Motor neuron (in vitro differentiated cells): ENCODE results near the gene BCL7A. TPM values are rescaled to one million over a fixed set of nuclear protein-coding genes. Genes with fewer than 3 reads are reported as not detected.
A peak's percentile ranks its signal among the peaks of the same experiment; 100 is the strongest.

Experiments
- ATAC-seq, 8 experiments: fragments of 200-7000 bp; cut with Tn5 transposase; replicated peaks in 6 of 8; 2 replicates each; pipeline ENCODE4 v1.8.0; 2021; ENCODE audit warnings: mild to moderate bottlenecking in 8 of 8, moderate library complexity in 8 of 8
- H3K27ac ChIP-seq, 2 donors: fragments of 250-450 bp; sonication (Bioruptor Pico); 2 replicates each; pipeline ENCODE4 v1.9.0; 2021; ENCODE audit warnings: antibody characterized with exemption in 2 of 2, mild to moderate bottlenecking in 2 of 2, moderate library complexity in 1 of 2
- H3K4me1 ChIP-seq, 2 donors: fragments of 250-450 bp; sonication (Bioruptor Pico); replicated peaks in 1 of 2; 2 replicates each; pipeline ENCODE4 v1.6.1; 2021; ENCODE audit warnings: antibody characterized with exemption in 2 of 2, mild to moderate bottlenecking in 2 of 2, moderate library complexity in 1 of 2
- H3K4me3 ChIP-seq, 5 donors: fragments of 250-450 bp; sonication (Bioruptor Pico); 2 replicates each; pipeline ENCODE4 v1.9.0; 2021; ENCODE audit warnings: antibody characterized with exemption in 5 of 5, mild to moderate bottlenecking in 5 of 5, moderate library complexity in 4 of 5
- WGBS, 10 experiments: fragments of 450-650 bp; shearing (Covaris generic); methylation state at CpG; one replicate each; pipeline ENCODE4 v1.0.0; 2022; 5-methylcytosine and 5-hydroxymethylcytosine counted together
- in situ Hi-C, 9 experiments: fragments of 400-800 bp; cut with MboI; loops; one replicate each; pipeline ENCODE4 v1.15.0; 2021; ENCODE audit warnings: low sequenced_read_pairs in 9 of 9, low pct_unique_long_range_greater_than_20kb in 2 of 9; ENCODE audit not compliant: unreplicated experiment in 9 of 9
- total RNA-seq, 8 experiments: library from RNA; unstranded; fragments of 300-600 nt; gene quantifications; 2 replicates each; pipeline versions ENCODE4 v1.2.3 to v1.2.4, GENCODE V29; 2022

The BCL7A gene
- total RNA-seq, 8 experiments from 2014 or later: 1.2 to 68.2 (median 28.2) TPM

GRCh38 chr12:121989276-121990113, 32.2 kb upstream of the BCL7A start:
- peak in 1 of 8 experiments; percentile 58 for ATAC-seq
- Histone ChIP-seq H3K4me3 (no peak overlapping the region), H3K4me1 (no peaks in the 10 kb centered on the region), H3K27ac (no peak overlapping the region)
- WGBS, 10 experiments: 57 to 91% (median 73%) methylated on average over 2 to 11 of the region's 14 CpGs; no CpG with 5 or more reads in 3 of the 10 experiments
- in situ Hi-C loops: no loop called here

- Histone ChIP-seq H3K27ac (no peak overlapping the region), H3K4me3 (no peak overlapping the region), H3K4me1 (no peaks in the 10 kb centered on the region)
- 29 to 86% (median 80%) methylated on average over 1 to 4 of the region's 6 CpGs; no CpG with 5 or more reads in 4 of the 10 experiments for WGBS, 10 experiments
- ATAC-seq: no peak
- in situ Hi-C loops: no loop called here
Measured at GRCh38 chr12:121990114-121990647, 31.5 kb upstream of the BCL7A start.

- in situ Hi-C loops: no loop called here
- ATAC-seq: peak in 1 of 8 experiments; percentile 47
Measured at GRCh38 chr12:121990692-121991603, 30.7 kb upstream of the BCL7A start.

GRCh38 chr12:121992059-121992879, 29.4 kb upstream of the BCL7A start:
- 26 to 97% (median 76%) methylated on average over 2 to 16 of the region's 21 CpGs; no CpG with 5 or more reads in 2 of the 10 experiments for WGBS, 10 experiments
- no peak overlapping the region for H3K27ac ChIP-seq
- ATAC-seq: peak in 2 of 8 experiments; percentile 70 to 87
- H3K4me3 ChIP-seq: no peak overlapping the region
- no peaks in the 10 kb centered on the region for H3K4me1 ChIP-seq
- in situ Hi-C loops: no loop called here

More at GRCh38 chr12:121990692-121991603, 30.7 kb upstream of the BCL7A start:
- Histone ChIP-seq H3K4me3 (no peak overlapping the region), H3K4me1 (no peaks in the 10 kb centered on the region), H3K27ac (no peak overlapping the region)
- WGBS, 10 experiments: 34 to 88% (median 66%) methylated on average over 1 to 7 of the region's 10 CpGs; no CpG with 5 or more reads in 2 of the 10 experiments

GRCh38 chr12:121996050-121996944, 25.4 kb upstream of the BCL7A start:
- 14 to 83% (median 56%) methylated on average over 1 to 9 of the region's 9 CpGs for WGBS, 10 experiments
- no peak for ATAC-seq
- in situ Hi-C loops: no loop called here
- Histone ChIP-seq H3K4me3 (no peak overlapping the region), H3K27ac (no peak overlapping the region), H3K4me1 (no peaks in the 10 kb centered on the region)

- WGBS, 10 experiments: 62 to 100% (median 85%) methylated on average over 1 to 12 of the region's 13 CpGs
- H3K27ac ChIP-seq: no peak overlapping the region
- H3K4me3 ChIP-seq: no peak overlapping the region
- no peaks in the 10 kb centered on the region for H3K4me1 ChIP-seq
- in situ Hi-C loops: no loop called here
- no peak for ATAC-seq
Measured at GRCh38 chr12:121996945-121997612, 24.6 kb upstream of the BCL7A start.

- Histone ChIP-seq H3K4me1 (peaks cover 0 to 3% of the 10 kb centered on the region in 2 donors), H3K27ac (peak overlapping the region in 1 of 2 donors; percentile 57), H3K4me3 (no peak overlapping the region)
- WGBS, 10 experiments: 0 to 100% (median 61%) methylated on average over 1 to 10 of the region's 17 CpGs; no CpG with 5 or more reads in 2 of the 10 experiments
- in situ Hi-C loops: no loop called here
- ATAC-seq: peak in 5 of 8 experiments; percentile 45 to 91 (median 85)
Measured at GRCh38 chr12:122001466-122002209, 20.0 kb upstream of the BCL7A start.

GRCh38 chr12:122003651-122004611, 17.8 kb upstream of the BCL7A start:
- peaks cover 0 to 3% of the 10 kb centered on the region in 2 donors for H3K4me1 ChIP-seq
- WGBS, 10 experiments: 12 to 100% (median 86%) methylated on average over 1 to 14 of the region's 28 CpGs; no CpG with 5 or more reads in 1 of the 10 experiments
- ATAC-seq: peak in 3 of 8 experiments; percentile 30 to 83 (median 47)
- H3K27ac ChIP-seq: no peak overlapping the region
- H3K4me3 ChIP-seq: no peak overlapping the region
- in situ Hi-C loops: no loop called here

GRCh38 chr12:122004633-122005071, 17.0 kb upstream of the BCL7A start:
- Histone ChIP-seq H3K4me1 (peaks cover 0 to 3% of the 10 kb centered on the region in 2 donors), H3K4me3 (no peak overlapping the region), H3K27ac (no peak overlapping the region)
- in situ Hi-C loops: no loop called here
- WGBS, 10 experiments: 34 to 93% (median 61%) methylated on average over 2 to 11 of the region's 12 CpGs; no CpG with 5 or more reads in 4 of the 10 experiments
- ATAC-seq: no peak
